ENCODE measurements around the gene SNAP91. TPM values are rescaled to one million over a fixed set of nuclear protein-coding genes. Genes with fewer than 3 reads are reported as not detected.

SNAP91 gene
- total and polyA plus RNA-seq, 2 of the 8 experiments (the other 6 are each of a cell fraction or from before 2014, with no cell fraction given): 1.3 to 1.5 TPM

DNA sequence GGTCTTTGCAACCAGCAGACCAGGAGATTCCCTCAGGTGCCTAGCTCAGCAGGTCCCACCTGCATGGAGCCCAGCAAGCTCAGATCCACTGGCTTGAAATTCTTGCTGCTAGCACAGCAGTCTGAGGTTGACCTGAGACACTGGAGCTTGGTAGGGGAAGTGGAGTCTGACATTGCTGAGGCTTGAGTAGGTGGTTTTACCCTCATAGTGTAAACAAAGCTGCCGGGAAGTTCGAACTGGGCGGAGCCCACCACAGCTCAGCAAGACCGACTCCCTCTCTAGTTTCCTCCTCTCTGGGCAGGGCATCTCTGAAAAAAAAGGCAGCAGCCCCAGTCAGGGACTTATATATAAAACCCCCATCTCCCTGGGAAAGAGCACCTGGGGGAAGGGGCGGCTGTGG lies 162.3 kb downstream of the SNAP91 start:
- no peak overlapping the region for H2AK5ac ChIP-seq (ENCODE audit: low read depth, low read length)
- no peaks in the 10 kb centered on the region for H4K20me1 ChIP-seq (replicated peaks in 1 of 2; ENCODE audit: control insufficient read depth in 1 of 2, insufficient read depth in 2 of 2, low read length in 2 of 2)
- TF ChIP-seq TAF1 (IDR thresholded peaks at IDR 0.05; ENCODE audit: low read depth, low read length) (no peak), MAFK (IDR thresholded peaks at IDR 0.05; ENCODE audit: low read depth, low read length) (no peak), EP300 (IDR thresholded peaks at IDR 0.05; ENCODE audit: borderline replicate concordance in 1 of 2, low read depth in 2 of 2, low read length in 2 of 2) (no peak), CTBP2 (IDR thresholded peaks at IDR 0.05; ENCODE audit: borderline replicate concordance, insufficient read depth, insufficient read length, low read length) (no peak), BACH1 (IDR thresholded peaks at IDR 0.05; ENCODE audit: low read length) (no peak), EZH2 (IDR thresholded peaks at IDR 0.05; ENCODE audit: low read depth, low read length, severe bottlenecking) (no peak), TBP (IDR thresholded peaks at IDR 0.05; ENCODE audit: low read depth, low read length) (no peak), YY1 (IDR thresholded peaks at IDR 0.05; ENCODE audit: low read depth, low read length) (no peak)
- TF ChIP-seq, protein P1, sequence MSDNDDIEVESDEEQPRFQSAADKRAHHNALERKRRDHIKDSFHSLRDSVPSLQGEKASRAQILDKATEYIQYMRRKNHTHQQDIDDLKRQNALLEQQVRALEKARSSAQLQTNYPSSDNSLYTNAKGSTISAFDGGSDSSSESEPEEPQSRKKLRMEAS (IDR thresholded peaks at IDR 0.05): no peak
- no peaks in the 10 kb centered on the region for H3K23me2 ChIP-seq (ENCODE audit: low read depth, low read length)
- no peak overlapping the region for H3K4me2 ChIP-seq (ENCODE audit: insufficient read depth in 1 of 2, low read depth in 2 of 2, low read length in 2 of 2)
- no peak overlapping the region for H3K4ac ChIP-seq (replicated peaks; ENCODE audit: insufficient read length, low read depth, low read length)
- DNase-seq (ENCODE audit: low read depth in 1 of 2, low spot score in 2 of 2) (no peak), FAIRE-seq (no peak)
- no peak overlapping the region for H3K23ac ChIP-seq (ENCODE audit: insufficient read length)
- no peak overlapping the region for H3K18ac ChIP-seq (ENCODE audit: extremely low read depth, low read length)
- no peaks in the 10 kb centered on the region for H3K9me3 ChIP-seq (ENCODE audit: insufficient read depth in 2 of 2, low read depth in 1 of 2, low read length in 1 of 2)
- H3K4me1 ChIP-seq (replicated peaks in 1 of 4; ENCODE audit: control insufficient read depth in 3 of 4, insufficient read depth in 4 of 4, low read length in 3 of 4): no peaks in the 10 kb centered on the region
- ChIA-PET CTCF (ENCODE audit: partially characterized antibody) (interaction anchor here (0.6 to 1.8 kb wide), 3 partner anchors 9 to 1324 kb away, joined by 3 read pairs; no protein-coding TSS in a partner anchor), POLR2A (ENCODE audit: partially characterized antibody) (interaction anchor here (1.4 kb wide), 1 partner anchor 13 kb away, joined by 3 read pairs; no protein-coding TSS in a partner anchor)
- no peak overlapping the region; the same call in 1 of the 2 replicates for H2AFZ ChIP-seq (ENCODE audit: low read length)
- no peak overlapping the region for H2BK12ac ChIP-seq (ENCODE audit: low read depth, low read length)
- no peak overlapping the region for H3K9ac ChIP-seq (replicated peaks in 1 of 4; ENCODE audit: extremely low read depth in 1 of 4, low read depth in 3 of 4, low read length in 3 of 4)
- H3K4me3 ChIP-seq (ENCODE audit: extremely low read depth in 1 of 4, insufficient read depth in 2 of 4, low read depth in 3 of 4, low read length in 4 of 4): no peak overlapping the region
- no peak overlapping the region for H4K91ac ChIP-seq (replicated peaks; ENCODE audit: insufficient read length, low read length)
- H3K79me2 ChIP-seq (ENCODE audit: control insufficient read depth in 1 of 2, insufficient read depth in 2 of 2, low read length in 2 of 2): no peaks in the 10 kb centered on the region
- no peak overlapping the region for H4K5ac ChIP-seq (ENCODE audit: insufficient read length, low read depth, low read length)
- H3K14ac ChIP-seq (ENCODE audit: insufficient read length): no peak overlapping the region
- H3K79me1 ChIP-seq (ENCODE audit: low read depth, low read length): no peaks in the 10 kb centered on the region
- H3K27me3 ChIP-seq (replicated peaks in 1 of 4; ENCODE audit: control insufficient read depth in 3 of 4, extremely low read depth in 1 of 4, insufficient read depth in 3 of 4, low read length in 3 of 4): no peaks in the 10 kb centered on the region
- H3K27ac ChIP-seq (ENCODE audit: low read depth, low read length): no peak overlapping the region
- no peak overlapping the region for H2BK20ac ChIP-seq (ENCODE audit: low read length)
- WGBS, 2 experiments (ENCODE audit: extremely low coverage in 1 of 2, insufficient coverage in 1 of 2, insufficient read length in 1 of 2, insufficient replicate concordance in 2 of 2, low coverage in 1 of 2, low lambda C conversion rate in 2 of 2, missing lambda C conversion rate in 1 of 2): 94% methylated on average over 4 of the region's 5 CpGs; no CpG with 5 or more reads in 1 of the 2 experiments
- no peak overlapping the region for H2BK5ac ChIP-seq (ENCODE audit: low read depth, low read length)
- no peak overlapping the region for H2BK15ac ChIP-seq (ENCODE audit: low read length)
- H2BK120ac ChIP-seq (replicated peaks; ENCODE audit: low read depth, low read length): no peak overlapping the region
- no peak overlapping the region for H3K56ac ChIP-seq (replicated peaks; ENCODE audit: insufficient read length, low read depth, low read length)
- H3K36me3 ChIP-seq (ENCODE audit: control insufficient read depth in 2 of 4, insufficient read depth in 4 of 4, low read length in 3 of 4): no peaks in the 10 kb centered on the region
- no peak overlapping the region for H4K8ac ChIP-seq (ENCODE audit: extremely low read depth, insufficient read depth, low read length)
